Breast epithelium (tissue), 3 donors: ENCODE results near the gene DGCR8.

ENCODE experiments used
- POLR2A ChIP-seq: fragments of 450-650 bp; IDR thresholded peaks from one replicate; pipeline ENCODE4 v1.6.1; 2016; ENCODE audit warnings: antibody characterized with exemption, mild to moderate bottlenecking, moderate library complexity
- POLR2AphosphoS5 ChIP-seq, 3 donors: sonication (generic); formaldehyde crosslinking; IDR thresholded peaks; one replicate each; pipeline ENCODE4 v1.6.1; 2017; ENCODE audit warnings: antibody characterized with exemption in 3 of 3
- TF ChIP-seq, protein P1 (sequence below), 3 donors: fragments of 450-650 bp; IDR thresholded peaks; one replicate each; pipeline ENCODE4 v1.5.1; 2016 to 2017; ENCODE audit warnings: antibody characterized with exemption in 3 of 3, mild to moderate bottlenecking in 3 of 3, moderate library complexity in 3 of 3

DNA sequence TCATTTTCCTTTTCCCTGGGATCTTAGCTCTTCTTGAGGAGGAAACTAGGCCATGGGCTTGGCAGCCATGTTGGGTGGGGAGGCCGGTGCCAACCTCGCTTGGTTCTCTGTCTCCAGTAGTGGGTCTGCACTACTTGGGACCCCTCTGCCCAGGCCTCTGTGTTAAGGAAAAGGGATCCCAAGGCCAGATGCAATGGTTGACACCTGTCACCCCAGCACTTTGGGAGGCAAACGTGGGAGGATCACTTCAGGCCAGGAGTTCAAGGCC, 49.6 kb downstream of the DGCR8 start:
- TF ChIP-seq POLR2A: no peak
- TF ChIP-seq, protein P1, sequence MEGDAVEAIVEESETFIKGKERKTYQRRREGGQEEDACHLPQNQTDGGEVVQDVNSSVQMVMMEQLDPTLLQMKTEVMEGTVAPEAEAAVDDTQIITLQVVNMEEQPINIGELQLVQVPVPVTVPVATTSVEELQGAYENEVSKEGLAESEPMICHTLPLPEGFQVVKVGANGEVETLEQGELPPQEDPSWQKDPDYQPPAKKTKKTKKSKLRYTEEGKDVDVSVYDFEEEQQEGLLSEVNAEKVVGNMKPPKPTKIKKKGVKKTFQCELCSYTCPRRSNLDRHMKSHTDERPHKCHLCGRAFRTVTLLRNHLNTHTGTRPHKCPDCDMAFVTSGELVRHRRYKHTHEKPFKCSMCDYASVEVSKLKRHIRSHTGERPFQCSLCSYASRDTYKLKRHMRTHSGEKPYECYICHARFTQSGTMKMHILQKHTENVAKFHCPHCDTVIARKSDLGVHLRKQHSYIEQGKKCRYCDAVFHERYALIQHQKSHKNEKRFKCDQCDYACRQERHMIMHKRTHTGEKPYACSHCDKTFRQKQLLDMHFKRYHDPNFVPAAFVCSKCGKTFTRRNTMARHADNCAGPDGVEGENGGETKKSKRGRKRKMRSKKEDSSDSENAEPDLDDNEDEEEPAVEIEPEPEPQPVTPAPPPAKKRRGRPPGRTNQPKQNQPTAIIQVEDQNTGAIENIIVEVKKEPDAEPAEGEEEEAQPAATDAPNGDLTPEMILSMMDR (IDR thresholded peaks at IDR 0.05): no peak
- no peak for TF ChIP-seq POLR2AphosphoS5 (IDR thresholded peaks at IDR 0.05)
